Prostate gland (tissue), 2 donors: ENCODE data around the gene DESI1. TPM values are rescaled to one million over a fixed set of nuclear protein-coding genes. Genes with fewer than 3 reads are reported as not detected.

Source experiments
- DNase-seq: peaks from one replicate; pipeline ENCODE4 v3.0.0-alpha.2; 2019; ENCODE audit warnings: low spot score
- H3K27ac ChIP-seq, 2 donors: fragments of 200-600 bp; sonication (generic); 2 replicates each; pipeline ENCODE4 v1.5.1; 2017 to 2019
- H3K27me3 ChIP-seq: fragments of 200-600 bp; sonication (generic); replicated peaks from 2 replicates; pipeline ENCODE4 v1.5.1; 2019; ENCODE audit not compliant: insufficient read depth
- H3K36me3 ChIP-seq, 2 donors: fragments of 200-600 bp; sonication (generic); 1 replicate in 1 of 2; 2 replicates in 1 of 2; pipeline versions ENCODE4 v1.5.1 to v1.8.1; 2017 to 2019
- H3K4me1 ChIP-seq: fragments of 200-600 bp; sonication (generic); replicated peaks from 2 replicates; pipeline ENCODE4 v1.5.1; 2019
- H3K4me3 ChIP-seq, 2 donors: fragments of 200-600 bp; sonication (generic); 2 replicates each; pipeline ENCODE4 v1.5.1; 2017 to 2019
- H3K9me3 ChIP-seq: fragments of 200-600 bp; sonication (generic); 2 replicates; pipeline ENCODE4 v1.5.1; 2017
- CTCF ChIP-seq, 4 experiments: fragments of 200-600 bp in 2 of 4; fragments of 450-650 bp in 2 of 4; sonication (generic) in 2 of 4; IDR thresholded peaks; 1 replicate in 3 of 4; 2 replicates in 1 of 4; pipeline ENCODE4 v1.5.1; 2016 to 2019; ENCODE audit warnings: antibody characterized with exemption in 4 of 4, mild to moderate bottlenecking in 2 of 4, moderate library complexity in 2 of 4
- POLR2A ChIP-seq: fragments of 450-650 bp; IDR thresholded peaks from one replicate; pipeline ENCODE4 v1.6.1; 2016; ENCODE audit warnings: antibody characterized with exemption, mild to moderate bottlenecking
- POLR2AphosphoS5 ChIP-seq: sonication (generic); formaldehyde crosslinking; IDR thresholded peaks from one replicate; pipeline ENCODE4 v1.6.1; 2017; ENCODE audit warnings: antibody characterized with exemption
- WGBS: methylation state at CpG from one replicate; pipeline ENCODE4 v1.1.5; 2018; 5-methylcytosine and 5-hydroxymethylcytosine counted together
- intact Hi-C: fragments of 100-400 bp; cut with DNase I; formaldehyde crosslinking; loops from one replicate; pipeline ENCODE4 v1.14.2; 2022
- total RNA-seq, 2 donors: library from RNA; depleted of rRNA; stranded (reverse); fragments of >200 nt; gene quantifications; one replicate each; pipeline ENCODE4 v1.1.0, GENCODE V29; 2016

Gene DESI1
- total RNA-seq, 2 donors from 2014 or later, result 16.0 to 22.9 TPM

- no peaks in the 10 kb centered on the region for H3K9me3 ChIP-seq
Measured at GRCh38 chr22:41657709-41658108, 36.9 kb upstream of the DESI1 start.

GRCh38 chr22:41656556-41656955, 35.7 kb upstream of the DESI1 start:
- Histone ChIP-seq H3K36me3 (peaks cover 18 to 51% of the 10 kb centered on the region in 2 donors), H3K27me3 (no peaks in the 10 kb centered on the region), H3K4me1 (no peaks in the 10 kb centered on the region), H3K27ac (no peak overlapping the region), H3K9me3 (no peaks in the 10 kb centered on the region), H3K4me3 (no peak overlapping the region)
- TF ChIP-seq POLR2A (no peak), POLR2AphosphoS5 (no peak), CTCF (IDR thresholded peaks at IDR 0.05) (no peak)
- intact Hi-C loops, result no loop called here
- WGBS, result 52% methylated on average over 5 of the region's 5 CpGs
- no peak for DNase-seq

More at GRCh38 chr22:41657709-41658108, 36.9 kb upstream of the DESI1 start:
- peaks cover 18 to 45% of the 10 kb centered on the region in 2 donors for H3K36me3 ChIP-seq
- intact Hi-C loops, result no loop called here
- H3K27ac ChIP-seq, result no peak overlapping the region
- TF ChIP-seq POLR2A (no peak), POLR2AphosphoS5 (no peak), CTCF (IDR thresholded peaks at IDR 0.05) (no peak)
- DNase-seq, result no peak
- no peaks in the 10 kb centered on the region for H3K27me3 ChIP-seq
- no peak overlapping the region for H3K4me3 ChIP-seq
- no peaks in the 10 kb centered on the region for H3K4me1 ChIP-seq
- 94% methylated on average over 6 of the region's 6 CpGs for WGBS

DNA sequence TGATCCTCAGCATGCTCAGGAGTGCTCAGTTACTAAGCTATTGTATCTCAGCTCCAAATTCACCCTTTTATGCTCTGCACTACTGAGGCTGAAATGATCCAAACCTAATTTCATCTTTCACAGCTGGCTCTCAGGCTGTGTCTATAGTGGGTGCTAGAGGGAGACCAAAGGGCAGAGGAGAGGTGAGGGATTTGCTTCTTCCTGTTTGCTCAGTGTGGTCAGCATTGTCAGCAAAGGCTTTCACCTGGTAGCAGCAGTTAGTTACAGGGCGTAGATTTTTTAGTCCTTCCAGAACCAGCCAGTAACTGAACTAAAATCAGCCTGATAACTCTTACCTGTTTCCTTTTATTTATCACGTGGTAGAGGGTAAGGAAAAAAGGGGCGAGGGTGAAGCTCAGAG, 33.5 kb upstream of the DESI1 start:
- Histone ChIP-seq H3K4me1 (no peaks in the 10 kb centered on the region), H3K9me3 (no peaks in the 10 kb centered on the region), H3K27me3 (no peaks in the 10 kb centered on the region), H3K4me3 (no peak overlapping the region), H3K27ac (no peak overlapping the region), H3K36me3 (peaks cover 19 to 45% of the 10 kb centered on the region in 2 donors)
- no peak for DNase-seq
- 94% methylated on average over 3 of the region's 3 CpGs for WGBS
- intact Hi-C loops, result no loop called here
- TF ChIP-seq POLR2AphosphoS5 (no peak), POLR2A (no peak), CTCF (IDR thresholded peaks at IDR 0.05) (no peak)

DNA sequence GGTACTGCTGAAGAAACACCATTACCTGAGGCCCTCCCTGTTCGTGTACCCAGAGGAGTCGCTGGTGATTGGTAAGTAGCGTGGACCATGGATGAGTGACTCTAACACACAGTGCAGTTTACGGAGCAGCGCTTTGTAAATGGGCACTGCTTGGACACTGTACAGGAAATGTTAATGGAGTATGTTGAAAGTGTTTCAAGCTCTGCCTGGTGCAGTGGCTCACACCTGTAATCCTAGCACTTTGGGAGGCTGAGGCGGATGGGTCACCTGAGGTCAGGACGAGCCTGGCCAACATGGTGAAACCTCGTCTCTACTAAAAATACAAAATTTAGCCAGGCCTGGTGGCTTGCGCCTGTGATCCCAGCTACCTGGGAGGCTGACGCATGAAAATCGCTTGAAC, 30.0 kb upstream of the DESI1 start:
- no peak overlapping the region for H3K4me3 ChIP-seq
- H3K9me3 ChIP-seq, result no peaks in the 10 kb centered on the region
- DNase-seq, result no peak
- no peaks in the 10 kb centered on the region for H3K27me3 ChIP-seq
- H3K4me1 ChIP-seq, result no peaks in the 10 kb centered on the region
- no peak overlapping the region for H3K27ac ChIP-seq
- no peak for TF ChIP-seq CTCF (IDR thresholded peaks at IDR 0.05)
- TF ChIP-seq POLR2A, result no peak
- TF ChIP-seq POLR2AphosphoS5, result no peak
- 93% methylated on average over 11 of the region's 11 CpGs for WGBS
- H3K36me3 ChIP-seq, result peaks cover 8 to 32% of the 10 kb centered on the region in 2 donors
- intact Hi-C loops, result no loop called here

DNA sequence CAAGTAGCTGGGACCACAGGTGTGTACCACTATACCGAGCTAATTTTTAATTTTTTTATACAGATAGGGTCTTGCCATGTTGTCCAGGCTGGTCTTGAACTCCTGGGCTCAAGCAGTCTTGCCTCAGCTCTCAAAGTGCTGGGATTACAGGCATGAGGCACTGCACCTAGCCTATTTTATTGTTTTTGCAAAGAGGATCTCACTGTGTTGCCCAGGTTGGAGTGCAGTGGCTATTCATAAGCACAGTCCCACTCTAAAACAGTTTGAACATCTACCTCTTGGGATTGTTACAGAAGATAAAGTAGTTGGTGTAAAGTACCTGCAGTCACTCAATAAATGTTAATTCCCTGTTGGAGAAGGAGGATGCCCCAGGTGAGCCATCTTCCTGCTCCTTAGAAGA, 29.4 kb upstream of the DESI1 start:
- Histone ChIP-seq H3K36me3 (peaks cover 8 to 32% of the 10 kb centered on the region in 2 donors), H3K27ac (no peak overlapping the region), H3K27me3 (no peaks in the 10 kb centered on the region), H3K4me1 (no peaks in the 10 kb centered on the region), H3K4me3 (no peak overlapping the region), H3K9me3 (no peaks in the 10 kb centered on the region)
- intact Hi-C loops, result no loop called here
- DNase-seq, result no peak
- WGBS, result 100% methylated on average over 1 of the region's 1 CpG
- TF ChIP-seq POLR2A (no peak), POLR2AphosphoS5 (no peak), CTCF (IDR thresholded peaks at IDR 0.05) (no peak)
